Chondrocyte (in vitro differentiated cells): ENCODE results near the gene CNTN6. TPM values are rescaled to one million over a fixed set of nuclear protein-coding genes. Genes with fewer than 3 reads are reported as not detected.

Experiments used
- DNase-seq: peaks from one replicate; pipeline ENCODE4 v3.0.0; 2021; ENCODE audit warnings: mixed read lengths, low spot score
- H3K27ac Mint-ChIP-seq: one replicate; pipeline ENCODE4 v1.8.0; 2021; ENCODE audit warnings: mild to moderate bottlenecking, moderate library complexity, mixed read lengths; ENCODE audit not compliant: unreplicated experiment
- H3K27me3 Mint-ChIP-seq: 2 replicates; pipeline ENCODE4 v1.8.0; 2021; ENCODE audit warnings: low read depth, mixed read lengths
- H3K36me3 Mint-ChIP-seq: 2 replicates; pipeline ENCODE4 v1.8.0; 2021; ENCODE audit warnings: low read depth, mixed read lengths
- H3K4me1 Mint-ChIP-seq: 2 replicates; pipeline ENCODE4 v1.8.0; 2021; ENCODE audit warnings: low read depth, mild to moderate bottlenecking, mixed read lengths
- H3K4me3 Mint-ChIP-seq: one replicate; pipeline ENCODE4 v1.8.0; 2021; ENCODE audit warnings: mild to moderate bottlenecking, moderate library complexity, mixed read lengths; ENCODE audit not compliant: unreplicated experiment
- H3K9me3 Mint-ChIP-seq: 2 replicates; pipeline ENCODE4 v1.8.0; 2021; ENCODE audit warnings: low read depth, mixed read lengths
- CTCF ChIP-seq: fragments of 200-600 bp; sonication (generic); IDR thresholded peaks from 2 replicates; pipeline ENCODE4 v1.5.0; 2021; ENCODE audit warnings: antibody characterized with exemption, mild to moderate bottlenecking, moderate library complexity
- total RNA-seq: library from RNA; stranded (reverse); gene quantifications from 3 replicates; pipeline ENCODE4 v1.2.1, GENCODE V29; 2021

Gene CNTN6
- total RNA-seq, 1 donor from 2014 or later: 2.2 TPM

- Mint-ChIP-seq H3K27me3 (no peaks in the 10 kb centered on the region), H3K27ac (no peak overlapping the region), H3K4me3 (no peak overlapping the region), H3K36me3 (no peaks in the 10 kb centered on the region), H3K9me3 (peaks cover 3% of the 10 kb centered on the region), H3K4me1 (peaks cover 9% of the 10 kb centered on the region)
- no peak for TF ChIP-seq CTCF
- no peak for DNase-seq
These were observed 104.2 kb downstream of the CNTN6 start for GRCh38 chr3:1197051-1197450.

- DNase-seq: no peak
- Mint-ChIP-seq H3K9me3 (no peaks in the 10 kb centered on the region), H3K36me3 (no peaks in the 10 kb centered on the region), H3K27ac (no peak overlapping the region), H3K4me3 (no peak overlapping the region), H3K27me3 (no peaks in the 10 kb centered on the region), H3K4me1 (peaks cover 9% of the 10 kb centered on the region)
- TF ChIP-seq CTCF: no peak
These were observed 107.5 kb downstream of the CNTN6 start for GRCh38 chr3:1200371-1200770.

GRCh38 chr3:1207904-1208303, 115.1 kb downstream of the CNTN6 start:
- H3K27ac Mint-ChIP-seq: no peak overlapping the region
- H3K27me3 Mint-ChIP-seq: no peaks in the 10 kb centered on the region
- no peak for TF ChIP-seq CTCF
- H3K36me3 Mint-ChIP-seq: no peaks in the 10 kb centered on the region
- no peak for DNase-seq
- H3K4me1 Mint-ChIP-seq: no peaks in the 10 kb centered on the region
- no peak overlapping the region for H3K4me3 Mint-ChIP-seq
- no peaks in the 10 kb centered on the region for H3K9me3 Mint-ChIP-seq

- TF ChIP-seq CTCF: no peak
- peak overlapping the region; percentile 43 for H3K27ac Mint-ChIP-seq
- no peak for DNase-seq
- peaks cover 12% of the 10 kb centered on the region for H3K4me1 Mint-ChIP-seq
- no peaks in the 10 kb centered on the region for H3K9me3 Mint-ChIP-seq
- H3K36me3 Mint-ChIP-seq: peaks cover 1% of the 10 kb centered on the region
- H3K27me3 Mint-ChIP-seq: no peaks in the 10 kb centered on the region
- no peak overlapping the region for H3K4me3 Mint-ChIP-seq
These were observed 122.1 kb downstream of the CNTN6 start for GRCh38 chr3:1214933-1215332.

- Mint-ChIP-seq H3K4me3 (no peak overlapping the region), H3K36me3 (peaks cover 1% of the 10 kb centered on the region), H3K27ac (no peak overlapping the region), H3K9me3 (no peaks in the 10 kb centered on the region), H3K27me3 (no peaks in the 10 kb centered on the region), H3K4me1 (peaks cover 12% of the 10 kb centered on the region)
- TF ChIP-seq CTCF: no peak
- no peak for DNase-seq
These were observed 124.0 kb downstream of the CNTN6 start for GRCh38 chr3:1216856-1217255.
